PFSK-1 (cell line): ENCODE results near the gene ATP11A.

Source experiments
- POLR2AphosphoS5 ChIP-seq: IDR thresholded peaks from 2 replicates; pipeline ENCODE4 v1.6.1; 2012; ENCODE audit warnings: low read depth, mild to moderate bottlenecking, control low read depth, low read length, moderate library complexity
- REST ChIP-seq, 2 experiments: IDR thresholded peaks; 2 replicates each; pipeline versions ENCODE4 v1.6.1 to v1.8.0; 2011 to 2012; ENCODE audit warnings: low read depth in 2 of 2, low read length in 2 of 2, control low read depth in 1 of 2, inconsistent platforms in 1 of 2, mild to moderate bottlenecking in 1 of 2, moderate library complexity in 1 of 2; ENCODE audit not compliant: insufficient read depth in 1 of 2
- TAF1 ChIP-seq: IDR thresholded peaks from 2 replicates; pipeline ENCODE4 v1.6.1; 2012; ENCODE audit warnings: low read length, control low read depth, borderline replicate concordance; ENCODE audit not compliant: insufficient read depth

GRCh38 chr13:112897603-112897955, 207.7 kb downstream of the ATP11A start:
- TF ChIP-seq REST (IDR thresholded peaks at IDR 0.05; ENCODE audit: insufficient read depth in 1 of 2, low read depth in 2 of 2, low read length in 2 of 2) (no peak), POLR2AphosphoS5 (no peak), TAF1 (no peak)
